Activated effector memory CD4-positive, alpha-beta T cell treated with Interleukin-2 at 50 U/mL for 16 hours (primary cell): Measurements from ENCODE around the gene ITIH3.

Experiments
- DNase-seq: peaks from one replicate; pipeline ENCODE4 v3.0.0-alpha.2; 2020

The ITIH3 gene

GRCh38 chr3:52845691-52846431 is 51.3 kb downstream of the ITIH3 start:
- DNase-seq = no peak

- no peak for DNase-seq
These were observed 51.9 kb downstream of the ITIH3 start for GRCh38 chr3:52846432-52846965.

- DNase-seq = no peak
These were observed 52.6 kb downstream of the ITIH3 start for GRCh38 chr3:52847241-52847640.

- no peak for DNase-seq
These were observed 53.1 kb downstream of the ITIH3 start for GRCh38 chr3:52847726-52848125.

GRCh38 chr3:52848617-52849016 is 54.0 kb downstream of the ITIH3 start:
- DNase-seq = no peak

GRCh38 chr3:52849656-52850055 is 55.1 kb downstream of the ITIH3 start:
- no peak for DNase-seq

GRCh38 chr3:52851348-52851747 is 56.8 kb downstream of the ITIH3 start:
- no peak for DNase-seq

GRCh38 chr3:52852419-52852818 is 57.8 kb downstream of the ITIH3 start:
- no peak for DNase-seq

- no peak for DNase-seq
These were observed 59.4 kb downstream of the ITIH3 start for GRCh38 chr3:52854013-52854412.

- DNase-seq = no peak
These were observed 62.1 kb downstream of the ITIH3 start for GRCh38 chr3:52856666-52857065.

GRCh38 chr3:52857133-52857532 is 62.5 kb downstream of the ITIH3 start:
- DNase-seq = no peak

- DNase-seq = no peak
These were observed 63.3 kb downstream of the ITIH3 start for GRCh38 chr3:52857864-52858263.
